K562 (cell line): ENCODE results near the gene MARCO. TPM values are rescaled to one million over a fixed set of nuclear protein-coding genes. Genes with fewer than 3 reads are reported as not detected.
A peak's percentile ranks its signal among the peaks of the same experiment; 100 is the strongest.

Experiments used
- ATAC-seq: fragments of 200-7000 bp; cut with Tn5 transposase; 3 replicates; pipeline ENCODE4 v1.9.1; 2020; ENCODE audit warnings: moderate library complexity
- Bru-seq: library from RNA; stranded (reverse); fragments of 400-500 nt; gene quantifications from one replicate; lab custom pipeline; 2021; lab: Mats Ljungman, UMichigan
- BruChase-seq, 2 experiments: library from RNA; stranded (reverse); fragments of 400-500 nt; gene quantifications; one replicate each; lab custom pipeline; 2021; lab: Mats Ljungman, UMichigan
- BruUV-seq: library from RNA; stranded (reverse); fragments of 400-500 nt; replicated peaks from 2 replicates; lab custom pipeline; 2021; lab: Mats Ljungman, UMichigan
- CTCF ChIA-PET: fragments of 300-600 bp; formaldehyde crosslinking; extraction: SDS; loops from one replicate; lab custom pipeline; 2021; ENCODE audit warnings: low intra/inter-chr PET ratio; lab: Yijun Ruan, JAX
- POLR2A ChIA-PET: fragments of 300-600, 350-650 bp; sonication (Branson Sonifier 250); formaldehyde crosslinking; extraction: SDS; loops from one replicate; lab custom pipeline; 2021; ENCODE audit warnings: antibody characterized with exemption, inconsistent platforms; lab: Yijun Ruan, JAX
- DNase-seq, 4 experiments: peaks; one replicate each; pipeline versions ENCODE4 v3.0.0 to v3.0.0-alpha.2; 2011 to 2018; ENCODE audit warnings: low spot score in 3 of 4, mixed read lengths in 3 of 4; ENCODE audit errors: extremely low read depth in 1 of 4
- FAIRE-seq: peaks from 2 replicates; lab custom pipeline; 2011; peaks lifted over from hg19 to GRCh38; lab: Jason Lieb, UNC
- H2AFZ ChIP-seq: 2 replicates; pipeline ENCODE4 v1.6.0; 2011; ENCODE audit warnings: low read depth, low read length, control low read depth, inconsistent platforms
- H3K27ac ChIP-seq: fragments of 200-600 bp; 3 replicates; pipeline ENCODE4 v1.8.0; 2011; ENCODE audit warnings: low read depth, mild to moderate bottlenecking, control low read depth, inconsistent platforms, low read length, moderate library complexity, mixed read lengths; ENCODE audit errors: extremely low read depth
- H3K27me3 ChIP-seq, 2 experiments: fragments of 300-600 bp in 1 of 2; 2 replicates in 1 of 2; 3 replicates in 1 of 2; pipeline versions ENCODE4 v1.6.0 to v1.8.0; 2011; ENCODE audit warnings: inconsistent platforms in 2 of 2, low read length in 2 of 2, mild to moderate bottlenecking in 1 of 2, mixed read lengths in 1 of 2, moderate library complexity in 1 of 2; ENCODE audit not compliant: control insufficient read depth in 2 of 2, insufficient read depth in 2 of 2
- H3K36me3 ChIP-seq: fragments of 300-600 bp; 3 replicates; pipeline ENCODE4 v1.8.0; 2011; ENCODE audit warnings: mild to moderate bottlenecking, low read length, inconsistent platforms; ENCODE audit not compliant: control insufficient read depth, insufficient read depth
- H3K4me1 ChIP-seq, 2 experiments: fragments of 200-600 bp in 1 of 2; replicated peaks in 1 of 2; 2 replicates in 1 of 2; 3 replicates in 1 of 2; pipeline versions ENCODE4 v1.5.1 to v1.8.0; 2011; ENCODE audit warnings: inconsistent platforms in 2 of 2, low read length in 2 of 2, mild to moderate bottlenecking in 1 of 2, mixed read lengths in 1 of 2, moderate library complexity in 1 of 2; ENCODE audit not compliant: control insufficient read depth in 2 of 2, insufficient read depth in 2 of 2
- H3K4me2 ChIP-seq: 2 replicates; pipeline ENCODE4 v1.6.1; 2011; ENCODE audit warnings: low read length, control low read depth, inconsistent platforms, mixed read lengths; ENCODE audit not compliant: insufficient read depth
- H3K4me3 ChIP-seq: fragments of 200-600 bp; sonication (generic), shearing (Covaris generic); 2 replicates; pipeline ENCODE4 v1.5.1; 2016; ENCODE audit warnings: control low read depth, inconsistent platforms
- H3K79me2 ChIP-seq: fragments of 200-600 bp; 3 replicates; pipeline ENCODE4 v1.8.0; 2011; ENCODE audit warnings: low read length, inconsistent platforms; ENCODE audit not compliant: control insufficient read depth, insufficient read depth
- H3K9ac ChIP-seq, 2 experiments: 2 replicates each; pipeline versions ENCODE4 v1.6.0 to v1.6.1; 2011; ENCODE audit warnings: low read depth in 2 of 2, low read length in 2 of 2, control low read depth in 1 of 2, inconsistent platforms in 1 of 2, mild to moderate bottlenecking in 1 of 2, mixed read lengths in 1 of 2; ENCODE audit not compliant: insufficient read depth in 1 of 2
- H3K9me1 ChIP-seq: one replicate; pipeline ENCODE4 v1.6.0; 2011; ENCODE audit warnings: inconsistent platforms, mild to moderate bottlenecking, low read length, moderate library complexity; ENCODE audit not compliant: control insufficient read depth, insufficient read depth
- H3K9me3 ChIP-seq: replicated peaks from 2 replicates; pipeline ENCODE4 v1.5.1; 2011; ENCODE audit warnings: low read depth, low read length, inconsistent platforms; ENCODE audit not compliant: control insufficient read depth, insufficient read depth
- H4K20me1 ChIP-seq: replicated peaks from 2 replicates; pipeline ENCODE4 v1.6.1; 2011; ENCODE audit warnings: low read length, inconsistent platforms, mixed read lengths; ENCODE audit not compliant: control insufficient read depth, insufficient read depth
- ATF7 ChIP-seq: fragments of 450-650 bp; IDR thresholded peaks from 2 replicates; pipeline ENCODE4 v1.7.1; 2014; ENCODE audit warnings: mild to moderate bottlenecking, moderate library complexity
- LARP7 ChIP-seq: fragments of 450-650 bp; IDR thresholded peaks from 2 replicates; pipeline ENCODE4 v1.6.1; 2016
- PHTF2 ChIP-seq: fragments of 250-450 bp; sonication (Bioruptor Pico); IDR thresholded peaks from 2 replicates; pipeline ENCODE4 v1.5.0; 2021; ENCODE audit warnings: mild to moderate bottlenecking
- POLR2H ChIP-seq: IDR thresholded peaks from 2 replicates; pipeline ENCODE4 v1.6.1; 2016; ENCODE audit warnings: missing genetic modification characterization, low read depth, mild to moderate bottlenecking, control low read depth, missing compliant biosample characterization, moderate library complexity
- SP1 ChIP-seq: sonication (generic); formaldehyde crosslinking; IDR thresholded peaks from 2 replicates; pipeline ENCODE4 v1.8.1; 2022; ENCODE audit warnings: mild to moderate bottlenecking, missing genetic modification reagents
- ZNF354B ChIP-seq: fragments of 250-450 bp; sonication (Bioruptor Pico); IDR thresholded peaks from 2 replicates; pipeline ENCODE4 v1.4.0; 2020
- ZNF431 ChIP-seq: sonication (generic); formaldehyde crosslinking; IDR thresholded peaks from 2 replicates; pipeline ENCODE4 v1.8.0; 2022; ENCODE audit warnings: mild to moderate bottlenecking, missing genetic modification reagents
- WGBS: fragments of 100-300 bp; shearing (Covaris generic); methylation state at CpG from one replicate; pipeline ENCODE4 v1.1.6; 2016; ENCODE audit warnings: low coverage, mixed read lengths; ENCODE audit not compliant: insufficient coverage; ENCODE audit errors: missing lambda C conversion rate; 5-methylcytosine and 5-hydroxymethylcytosine counted together
- in situ Hi-C: fragments of 300-500 bp; cut with MboI; formaldehyde crosslinking; loops from 4 replicates; pipeline ENCODE4 v1.15.0; 2018; ENCODE audit warnings: inconsistent platforms, mixed read lengths
- intact Hi-C: fragments of 100-400 bp; cut with micrococcal nuclease; formaldehyde crosslinking; loops from 2 replicates; pipeline ENCODE4 v1.14.2; 2022
- long read RNA-seq, 3 experiments: library from polyadenylated mRNA in 2 of 3; library from RNA in 1 of 3; unstranded in 2 of 3; stranded (forward) in 1 of 3; transcript quantifications; one replicate each; pipeline ENCODE4 v2.0.0, GENCODE V29; 2019 to 2022
- polyA minus RNA-seq, 3 experiments: library from RNA; depleted of rRNA, polyadenylated mRNA; stranded (reverse); fragments of >200 nt; gene quantifications; 2 replicates each; pipeline ENCODE4 v1.2.3, GENCODE V29; 2011
- polyA plus RNA-seq, 8 experiments: library from polyadenylated mRNA; depleted of rRNA in 4 of 8; stranded (reverse) in 5 of 8; unstranded in 3 of 8; fragments of >200 nt; fragmentation: Nextera tagmentation in 2 of 8; fragmentation: Illumina TruSeq in 1 of 8; extraction: Ambion mirVana in 2 of 8; extraction: Trizol in 1 of 8; gene quantifications; 2 replicates each; pipeline versions ENCODE4 v1.2.1 to v1.2.3, GENCODE V29; 2011 to 2014; ENCODE audit warnings: inconsistent platforms in 1 of 8, missing spikeins in 1 of 8
- total RNA-seq, 7 experiments: library from RNA; depleted of rRNA in 6 of 7; stranded (reverse); fragments of >200 nt in 6 of 7; fragmentation: Illumina TruSeq in 2 of 7; extraction: Trizol in 2 of 7; gene quantifications; 2 replicates each; pipeline versions ENCODE4 v1.2.1 to v1.2.3, GENCODE V29; 2011 to 2021; ENCODE audit warnings: low replicate concordance in 1 of 7
- TF ChIP-seq, protein P1 (sequence below): sonication (generic); formaldehyde crosslinking; IDR thresholded peaks from 2 replicates; pipeline ENCODE4 v1.8.1; 2022; ENCODE audit warnings: missing genetic modification reagents
- TF ChIP-seq, protein P2 (sequence below): fragments of 250-450 bp; sonication (Bioruptor Pico); IDR thresholded peaks from 2 replicates; pipeline ENCODE4 v1.8.0; 2022; ENCODE audit warnings: moderate library complexity, mild to moderate bottlenecking, inconsistent platforms
- TF ChIP-seq, protein P3 (sequence below): fragments of 250-450 bp; sonication (Bioruptor Pico); IDR thresholded peaks from 2 replicates; pipeline ENCODE4 v1.8.0; 2021; ENCODE audit warnings: moderate library complexity, mild to moderate bottlenecking, inconsistent platforms
- TF ChIP-seq, protein P4 (sequence below): fragments of 200-800 bp; sonication (Bioruptor generic); IDR thresholded peaks from 2 replicates; pipeline ENCODE4 v1.6.1; 2017; ENCODE audit warnings: missing genetic modification characterization, missing compliant biosample characterization

Gene MARCO, protein sequence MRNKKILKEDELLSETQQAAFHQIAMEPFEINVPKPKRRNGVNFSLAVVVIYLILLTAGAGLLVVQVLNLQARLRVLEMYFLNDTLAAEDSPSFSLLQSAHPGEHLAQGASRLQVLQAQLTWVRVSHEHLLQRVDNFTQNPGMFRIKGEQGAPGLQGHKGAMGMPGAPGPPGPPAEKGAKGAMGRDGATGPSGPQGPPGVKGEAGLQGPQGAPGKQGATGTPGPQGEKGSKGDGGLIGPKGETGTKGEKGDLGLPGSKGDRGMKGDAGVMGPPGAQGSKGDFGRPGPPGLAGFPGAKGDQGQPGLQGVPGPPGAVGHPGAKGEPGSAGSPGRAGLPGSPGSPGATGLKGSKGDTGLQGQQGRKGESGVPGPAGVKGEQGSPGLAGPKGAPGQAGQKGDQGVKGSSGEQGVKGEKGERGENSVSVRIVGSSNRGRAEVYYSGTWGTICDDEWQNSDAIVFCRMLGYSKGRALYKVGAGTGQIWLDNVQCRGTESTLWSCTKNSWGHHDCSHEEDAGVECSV
- not detected in 2 replicates for total RNA-seq (2011; cell fraction: chromatin; rRNA removed; ENCODE audit: low replicate concordance)
- total RNA-seq (2011; cell fraction: nucleolus; rRNA removed): not detected in 2 replicates
- not detected in 2 replicates for total RNA-seq (2011; cell fraction: nucleoplasm; rRNA removed)
- total RNA-seq (2014; rRNA removed) (not detected in 2 replicates), total RNA-seq (2014; rRNA removed; fragmentation: Illumina TruSeq; extraction: Trizol) (not detected in 2 replicates), total RNA-seq (2015; rRNA removed; fragmentation: Illumina TruSeq; extraction: Trizol) (not detected in 2 replicates), total RNA-seq (2021) (0.16 and 0.31 TPM in 2 replicates), polyA plus RNA-seq (2011; rRNA removed) (not detected in 2 replicates), polyA plus RNA-seq (2014; fragmentation: Illumina TruSeq; extraction: Trizol) (not detected in 2 replicates), polyA plus RNA-seq (2014; fragmentation: Nextera tagmentation; extraction: Ambion mirVana) (not detected), polyA plus RNA-seq (2014; rRNA removed) (not detected in 2 replicates), polyA minus RNA-seq (2011; rRNA and poly(A)+ RNA removed) (not detected in 2 replicates), Bru-seq, nascent RNA (percentile 2 among the genes with signal in this experiment), BruChase-seq, experiment 1, labeled RNA remaining after a 2-hour chase (not detected), BruChase-seq, experiment 2, labeled RNA remaining after a 6-hour chase (percentile 2 among the genes with signal in this experiment)
- not detected in 2 replicates for polyA plus RNA-seq (2011; cell fraction: cytosol; rRNA removed)
- not detected in 2 replicates for polyA plus RNA-seq (2011; cell fraction: nucleus; rRNA removed)
- not detected in 2 replicates for polyA plus RNA-seq (2012)
- not detected in 2 replicates for polyA minus RNA-seq (2011; cell fraction: cytosol; rRNA and poly(A)+ RNA removed)
- polyA minus RNA-seq (2011; cell fraction: nucleus; rRNA and poly(A)+ RNA removed): not detected in 2 replicates
- long read RNA-seq, experiment 1: 0 reads
- long read RNA-seq, experiment 2: 0 reads
- long read RNA-seq, experiment 3: 0 reads

DNA sequence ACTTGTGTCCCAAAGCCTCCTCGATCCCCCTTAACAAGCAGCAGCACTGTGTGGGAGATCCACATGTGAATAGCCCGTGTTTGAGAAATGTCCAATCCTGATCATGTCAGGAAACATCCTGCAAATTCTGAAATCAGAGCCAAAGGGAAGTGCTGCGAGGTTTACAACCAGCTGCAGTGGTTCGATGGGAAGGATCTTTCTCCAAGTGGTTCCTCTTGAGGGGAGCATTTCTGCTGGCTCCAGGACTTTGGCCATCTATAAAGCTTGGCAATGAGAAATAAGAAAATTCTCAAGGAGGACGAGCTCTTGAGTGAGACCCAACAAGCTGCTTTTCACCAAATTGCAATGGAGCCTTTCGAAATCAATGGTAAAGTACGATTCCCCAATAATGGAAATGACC is at the start of gene MARCO:
TSS of gene MARCO (plus strand) at position 164 of the 400 bp plus-strand sequence. CDS start at position 271, 107 bp downstream.
- H3K9ac ChIP-seq: no peak within 1 kb of the TSS
- H3K4me3 ChIP-seq: no peak within 1 kb of the TSS
- H3K27ac ChIP-seq: no peak within 1 kb of the TSS
- 1% methylated on average over 7 of the region's 7 CpGs for WGBS
- no peaks in the 10 kb centered on the region for H3K9me3 ChIP-seq
- H2AFZ ChIP-seq: no peak within 1 kb of the TSS
- ChIA-PET CTCF (no interaction called here), POLR2A (no interaction called here)
- intact Hi-C loops (no loop called here), in situ Hi-C loops (no loop called here)
- no peaks in the 10 kb centered on the region for H4K20me1 ChIP-seq
- peaks cover 0 to 11% of the 10 kb centered on the region in 2 experiments; a peak in 2 of 5 replicates for H3K27me3 ChIP-seq
- ATAC-seq (no peak), FAIRE-seq (no peak), DNase-seq (no peak)
- no peaks in the 10 kb centered on the region for H3K79me2 ChIP-seq
- no peaks in the 10 kb centered on the region for H3K9me1 ChIP-seq
- BruUV-seq: no TSS peak
- H3K4me2 ChIP-seq: no peak within 1 kb of the TSS
- H3K4me1 ChIP-seq: no peaks in the 10 kb centered on the region
- no peaks in the 10 kb centered on the region for H3K36me3 ChIP-seq
- TF ChIP-seq ZNF354B (CRISPR knock-in tag) (no peak), PHTF2 (no peak), ATF7 (no peak), POLR2H (tag) (no peak), ZNF431 (no peak), SP1 (CRISPR knock-in tag) (no peak), LARP7 (no peak)
- TF ChIP-seq, protein P1, sequence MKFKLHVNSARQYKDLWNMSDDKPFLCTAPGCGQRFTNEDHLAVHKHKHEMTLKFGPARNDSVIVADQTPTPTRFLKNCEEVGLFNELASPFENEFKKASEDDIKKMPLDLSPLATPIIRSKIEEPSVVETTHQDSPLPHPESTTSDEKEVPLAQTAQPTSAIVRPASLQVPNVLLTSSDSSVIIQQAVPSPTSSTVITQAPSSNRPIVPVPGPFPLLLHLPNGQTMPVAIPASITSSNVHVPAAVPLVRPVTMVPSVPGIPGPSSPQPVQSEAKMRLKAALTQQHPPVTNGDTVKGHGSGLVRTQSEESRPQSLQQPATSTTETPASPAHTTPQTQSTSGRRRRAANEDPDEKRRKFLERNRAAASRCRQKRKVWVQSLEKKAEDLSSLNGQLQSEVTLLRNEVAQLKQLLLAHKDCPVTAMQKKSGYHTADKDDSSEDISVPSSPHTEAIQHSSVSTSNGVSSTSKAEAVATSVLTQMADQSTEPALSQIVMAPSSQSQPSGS (CRISPR knock-in tag): no peak
- TF ChIP-seq, protein P2, sequence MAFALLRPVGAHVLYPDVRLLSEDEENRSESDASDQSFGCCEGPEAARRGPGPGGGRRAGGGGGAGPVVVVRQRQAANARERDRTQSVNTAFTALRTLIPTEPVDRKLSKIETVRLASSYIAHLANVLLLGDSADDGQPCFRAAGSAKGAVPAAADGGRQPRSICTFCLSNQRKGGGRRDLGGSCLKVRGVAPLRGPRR (CRISPR knock-in tag): no peak
- TF ChIP-seq, protein P3, sequence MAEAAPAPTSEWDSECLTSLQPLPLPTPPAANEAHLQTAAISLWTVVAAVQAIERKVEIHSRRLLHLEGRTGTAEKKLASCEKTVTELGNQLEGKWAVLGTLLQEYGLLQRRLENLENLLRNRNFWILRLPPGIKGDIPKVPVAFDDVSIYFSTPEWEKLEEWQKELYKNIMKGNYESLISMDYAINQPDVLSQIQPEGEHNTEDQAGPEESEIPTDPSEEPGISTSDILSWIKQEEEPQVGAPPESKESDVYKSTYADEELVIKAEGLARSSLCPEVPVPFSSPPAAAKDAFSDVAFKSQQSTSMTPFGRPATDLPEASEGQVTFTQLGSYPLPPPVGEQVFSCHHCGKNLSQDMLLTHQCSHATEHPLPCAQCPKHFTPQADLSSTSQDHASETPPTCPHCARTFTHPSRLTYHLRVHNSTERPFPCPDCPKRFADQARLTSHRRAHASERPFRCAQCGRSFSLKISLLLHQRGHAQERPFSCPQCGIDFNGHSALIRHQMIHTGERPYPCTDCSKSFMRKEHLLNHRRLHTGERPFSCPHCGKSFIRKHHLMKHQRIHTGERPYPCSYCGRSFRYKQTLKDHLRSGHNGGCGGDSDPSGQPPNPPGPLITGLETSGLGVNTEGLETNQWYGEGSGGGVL: no peak
- TF ChIP-seq, protein P4, sequence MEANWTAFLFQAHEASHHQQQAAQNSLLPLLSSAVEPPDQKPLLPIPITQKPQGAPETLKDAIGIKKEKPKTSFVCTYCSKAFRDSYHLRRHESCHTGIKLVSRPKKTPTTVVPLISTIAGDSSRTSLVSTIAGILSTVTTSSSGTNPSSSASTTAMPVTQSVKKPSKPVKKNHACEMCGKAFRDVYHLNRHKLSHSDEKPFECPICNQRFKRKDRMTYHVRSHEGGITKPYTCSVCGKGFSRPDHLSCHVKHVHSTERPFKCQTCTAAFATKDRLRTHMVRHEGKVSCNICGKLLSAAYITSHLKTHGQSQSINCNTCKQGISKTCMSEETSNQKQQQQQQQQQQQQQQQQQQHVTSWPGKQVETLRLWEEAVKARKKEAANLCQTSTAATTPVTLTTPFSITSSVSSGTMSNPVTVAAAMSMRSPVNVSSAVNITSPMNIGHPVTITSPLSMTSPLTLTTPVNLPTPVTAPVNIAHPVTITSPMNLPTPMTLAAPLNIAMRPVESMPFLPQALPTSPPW (CRISPR knock-in tag): no peak
